ENCODE results near the gene SPDYE2.
"Not testable (repeated sequence)": the region's sequence is repeated elsewhere in the genome, so short reads cannot be mapped to it uniquely, and the experiment has no call there.

GRCh38 chr7:102576363-102576762 lies 25.3 kb downstream of the SPDYE2 start:
- TF ChIP-seq TSHZ1 (CRISPR knock-in tag; IDR thresholded peaks at IDR 0.05); SRSF1 (IDR thresholded peaks at IDR 0.05; ENCODE audit: low read depth, low read length): not testable (repeated sequence)
